HG02763 (cell line): ENCODE measurements around the gene IPO13.
A peak's percentile ranks its signal among the peaks of the same experiment; 100 is the strongest.

Experiments
- ATAC-seq: cut with Tn5 transposase; IDR thresholded peaks from one replicate; pipeline ENCODE4 v1.9.1; 2021; ENCODE audit warnings: mild to moderate bottlenecking, moderate library complexity; ENCODE audit not compliant: unreplicated experiment

The IPO13 gene, protein sequence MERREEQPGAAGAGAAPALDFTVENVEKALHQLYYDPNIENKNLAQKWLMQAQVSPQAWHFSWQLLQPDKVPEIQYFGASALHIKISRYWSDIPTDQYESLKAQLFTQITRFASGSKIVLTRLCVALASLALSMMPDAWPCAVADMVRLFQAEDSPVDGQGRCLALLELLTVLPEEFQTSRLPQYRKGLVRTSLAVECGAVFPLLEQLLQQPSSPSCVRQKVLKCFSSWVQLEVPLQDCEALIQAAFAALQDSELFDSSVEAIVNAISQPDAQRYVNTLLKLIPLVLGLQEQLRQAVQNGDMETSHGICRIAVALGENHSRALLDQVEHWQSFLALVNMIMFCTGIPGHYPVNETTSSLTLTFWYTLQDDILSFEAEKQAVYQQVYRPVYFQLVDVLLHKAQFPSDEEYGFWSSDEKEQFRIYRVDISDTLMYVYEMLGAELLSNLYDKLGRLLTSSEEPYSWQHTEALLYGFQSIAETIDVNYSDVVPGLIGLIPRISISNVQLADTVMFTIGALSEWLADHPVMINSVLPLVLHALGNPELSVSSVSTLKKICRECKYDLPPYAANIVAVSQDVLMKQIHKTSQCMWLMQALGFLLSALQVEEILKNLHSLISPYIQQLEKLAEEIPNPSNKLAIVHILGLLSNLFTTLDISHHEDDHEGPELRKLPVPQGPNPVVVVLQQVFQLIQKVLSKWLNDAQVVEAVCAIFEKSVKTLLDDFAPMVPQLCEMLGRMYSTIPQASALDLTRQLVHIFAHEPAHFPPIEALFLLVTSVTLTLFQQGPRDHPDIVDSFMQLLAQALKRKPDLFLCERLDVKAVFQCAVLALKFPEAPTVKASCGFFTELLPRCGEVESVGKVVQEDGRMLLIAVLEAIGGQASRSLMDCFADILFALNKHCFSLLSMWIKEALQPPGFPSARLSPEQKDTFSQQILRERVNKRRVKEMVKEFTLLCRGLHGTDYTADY

GRCh38 chr1:43946236-43947060 lies at the start of gene IPO13:
IPO13 (plus strand) TSS chr1:43946950; CDS start chr1:43947601, 651 bp downstream.
- ATAC-seq: peak; percentile 90

DNA sequence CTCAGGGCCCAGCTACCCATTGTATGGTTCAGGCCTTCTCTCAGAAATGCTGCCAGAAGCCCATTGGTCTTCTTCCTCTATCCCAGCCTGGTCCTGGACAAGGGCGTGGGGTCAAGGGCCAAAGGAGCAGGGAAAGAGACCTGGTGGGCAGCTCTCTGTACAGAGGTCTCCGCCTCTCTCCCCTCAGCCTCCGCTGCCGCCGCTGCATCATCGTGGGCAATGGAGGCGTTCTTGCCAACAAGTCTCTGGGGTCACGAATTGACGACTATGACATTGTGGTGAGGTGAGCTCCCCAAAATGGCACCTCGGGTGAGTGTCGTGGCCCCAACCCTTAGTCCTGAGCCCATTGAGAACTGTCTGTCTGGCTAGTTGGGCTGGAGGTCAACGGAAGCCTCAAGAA lies 47.8 kb upstream of the IPO13 start:
- no peak for ATAC-seq

DNA sequence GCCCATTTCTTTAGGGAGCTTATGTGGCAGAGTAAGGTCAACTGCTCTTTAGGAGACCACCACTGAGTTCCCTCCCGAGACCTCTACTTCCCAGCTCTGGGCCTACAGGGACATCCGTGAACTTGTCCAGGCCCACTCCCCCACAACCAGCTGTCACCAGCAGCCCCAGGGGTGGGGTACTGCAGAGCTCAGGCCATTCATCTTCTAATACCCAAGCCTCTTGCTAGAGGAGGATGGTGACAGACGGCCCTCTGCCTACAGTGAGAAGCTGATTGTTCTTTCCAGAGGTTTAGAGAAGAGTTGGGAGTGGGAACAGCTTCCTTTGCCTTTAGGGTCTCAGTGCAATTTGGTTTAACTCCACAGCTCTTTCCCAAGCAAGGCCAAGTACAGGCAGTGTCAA lies 46.4 kb upstream of the IPO13 start:
- no peak for ATAC-seq

DNA sequence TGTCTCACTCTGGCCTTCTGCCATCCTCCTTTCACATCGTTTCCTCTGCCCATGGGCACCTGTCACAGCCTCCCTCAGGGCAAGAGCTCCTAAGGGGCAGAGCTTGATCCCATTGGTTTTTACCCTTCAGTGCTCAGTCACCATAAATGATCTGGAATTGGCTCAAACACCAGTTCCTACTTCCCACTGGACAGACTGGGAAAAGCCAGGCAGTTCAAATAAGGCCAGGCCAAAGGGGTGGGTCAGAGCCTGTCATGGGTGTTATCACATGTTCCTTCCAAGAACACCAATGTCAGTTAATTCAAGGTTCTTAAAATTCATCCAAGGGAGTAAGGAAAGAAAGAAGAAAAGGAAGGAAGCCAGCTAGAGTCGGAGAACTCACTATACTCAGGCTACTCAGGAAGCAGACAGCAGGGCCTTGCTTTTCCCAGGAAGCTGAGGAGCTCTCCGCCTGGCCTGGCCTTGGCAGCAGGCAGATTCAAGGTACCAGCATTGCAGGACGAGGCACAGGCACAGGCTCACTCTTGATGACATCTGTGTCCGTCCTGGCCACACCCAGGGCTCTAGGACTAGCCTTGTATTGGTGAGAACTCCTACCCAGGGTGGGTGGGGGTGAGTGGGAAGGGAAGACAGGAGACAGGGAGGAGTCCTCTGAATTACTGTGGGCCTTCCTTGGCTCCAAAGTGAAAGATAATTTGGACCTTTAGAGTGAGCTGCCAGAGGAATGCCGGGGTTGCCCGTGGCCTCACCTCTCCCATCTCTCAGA lies 45.4 kb upstream of the IPO13 start:
- no peak for ATAC-seq

DNA sequence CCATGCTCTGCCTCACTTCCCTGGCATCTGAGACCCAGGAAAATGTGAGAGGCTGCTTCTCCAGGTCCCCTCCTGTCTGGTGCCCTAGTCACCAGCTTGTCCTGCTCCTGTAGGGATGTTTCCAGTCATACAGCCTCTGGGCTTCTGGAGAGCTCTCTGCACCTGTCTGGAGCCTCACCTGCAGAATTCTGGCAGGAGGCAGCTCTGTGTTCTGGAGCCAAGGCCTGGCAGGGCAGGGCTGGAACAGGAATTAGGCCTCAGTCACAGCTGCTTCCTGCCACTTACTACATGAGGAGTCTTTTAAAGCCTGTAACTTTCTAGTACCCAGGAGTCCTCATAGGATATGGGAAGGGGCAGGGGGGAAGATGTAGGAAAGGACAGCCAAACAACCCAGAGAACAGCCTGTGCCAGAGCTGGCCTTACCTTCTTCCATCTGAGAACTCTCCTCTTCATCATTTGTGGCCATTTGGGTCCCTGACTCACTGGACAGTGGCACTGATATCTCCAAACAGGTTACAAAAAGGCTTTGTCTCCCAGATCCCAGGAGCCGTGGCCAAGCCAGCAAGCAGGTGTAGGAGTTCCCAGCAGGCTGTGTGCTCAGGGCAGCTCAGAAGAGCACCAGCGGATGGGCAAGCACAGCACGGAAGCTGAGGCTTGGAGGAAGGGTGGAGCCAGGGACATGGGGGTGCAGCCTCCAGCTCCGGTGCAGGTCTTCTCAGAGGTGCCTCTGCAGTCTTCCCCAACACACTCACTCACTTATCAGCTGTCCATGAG lies 44.5 kb upstream of the IPO13 start:
- ATAC-seq: no peak

DNA sequence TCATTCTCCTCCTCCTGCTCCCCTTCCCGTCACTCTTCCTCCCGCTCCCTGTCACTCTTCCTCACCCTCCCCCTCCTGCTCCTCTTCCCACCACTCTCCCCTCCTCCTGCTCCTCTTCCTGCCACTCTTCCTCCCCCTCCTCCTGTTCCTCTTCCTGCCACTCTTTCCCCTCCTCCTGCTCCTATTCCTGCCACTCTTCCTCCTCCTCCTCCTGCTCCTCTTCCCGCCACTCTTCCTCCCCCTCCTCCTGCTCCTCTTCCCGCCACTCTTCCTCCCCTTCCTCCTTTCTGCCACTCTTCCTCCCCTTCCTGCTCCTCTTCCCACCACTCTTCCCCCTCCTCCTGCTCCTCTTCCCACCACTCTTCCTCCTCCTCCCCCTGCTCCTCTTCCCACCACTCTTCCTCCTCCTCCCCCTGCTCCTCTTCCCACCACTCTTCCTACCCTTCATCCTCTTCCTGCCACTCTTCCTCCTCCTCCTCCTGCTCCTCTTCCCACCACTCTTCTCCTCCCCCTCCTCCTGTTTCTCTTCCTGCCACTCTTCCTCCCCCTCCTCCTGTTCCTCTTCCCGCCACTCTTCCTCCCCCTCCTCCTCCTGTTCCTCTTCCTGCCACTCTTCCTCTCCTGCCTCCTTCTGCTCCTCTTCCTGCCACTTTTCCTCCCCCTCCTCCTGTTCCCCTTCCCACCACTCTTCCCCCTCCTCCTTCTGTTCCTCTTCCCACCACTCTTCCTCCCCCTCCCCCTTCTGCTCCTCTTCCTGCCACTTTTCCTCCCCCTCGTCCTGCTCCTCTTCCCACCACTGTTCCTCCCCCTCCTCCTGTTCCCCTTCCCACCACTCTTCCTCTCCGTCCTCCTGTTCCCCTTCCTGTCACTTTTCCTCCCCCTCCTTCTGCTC lies 41.8 kb upstream of the IPO13 start:
- ATAC-seq: no peak

DNA sequence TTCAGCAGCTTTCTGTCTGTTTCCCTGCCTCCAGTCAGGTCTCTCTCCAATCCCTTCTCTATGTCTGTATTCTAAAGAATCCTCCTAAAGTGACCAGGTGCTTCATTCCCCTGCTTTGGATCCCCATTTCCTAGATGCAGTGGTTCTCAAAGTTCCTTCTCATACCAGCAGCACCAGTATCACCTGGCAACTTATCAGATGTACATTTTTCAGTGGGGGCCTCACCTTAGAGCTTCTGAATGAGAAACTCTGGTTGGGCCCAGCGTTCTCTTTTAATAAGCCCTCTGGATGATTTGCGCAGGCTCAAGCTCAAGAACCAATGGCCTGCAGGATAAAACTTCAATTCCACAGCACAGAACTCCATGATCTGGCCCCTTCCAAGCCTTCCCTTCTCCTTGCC lies 38.5 kb upstream of the IPO13 start:
- no peak for ATAC-seq

GRCh38 chr1:43908858-43909257 lies 37.9 kb upstream of the IPO13 start:
- no peak for ATAC-seq

- no peak for ATAC-seq
Observed at GRCh38 chr1:43910343-43910742, 36.4 kb upstream of the IPO13 start.

DNA sequence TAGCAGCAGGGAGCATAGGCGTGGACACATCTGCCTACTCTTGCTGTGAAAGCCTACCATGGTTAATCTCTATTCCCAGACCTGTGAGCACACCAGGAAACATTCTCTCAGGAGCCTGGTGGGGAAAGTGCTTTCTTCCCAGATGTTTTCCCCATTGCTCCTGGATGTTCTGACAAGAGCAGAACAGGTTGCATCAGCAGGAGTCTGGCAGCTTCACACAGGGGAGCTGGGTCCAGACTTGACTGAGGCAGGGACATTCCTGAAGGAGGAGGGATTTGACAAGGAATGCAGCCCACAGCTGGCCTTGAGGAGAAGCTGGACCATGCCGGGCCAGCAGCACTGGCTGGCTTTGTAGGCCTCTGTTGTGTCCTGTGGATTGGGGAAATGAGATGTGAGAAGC lies 34.1 kb upstream of the IPO13 start:
- ATAC-seq: no peak

DNA sequence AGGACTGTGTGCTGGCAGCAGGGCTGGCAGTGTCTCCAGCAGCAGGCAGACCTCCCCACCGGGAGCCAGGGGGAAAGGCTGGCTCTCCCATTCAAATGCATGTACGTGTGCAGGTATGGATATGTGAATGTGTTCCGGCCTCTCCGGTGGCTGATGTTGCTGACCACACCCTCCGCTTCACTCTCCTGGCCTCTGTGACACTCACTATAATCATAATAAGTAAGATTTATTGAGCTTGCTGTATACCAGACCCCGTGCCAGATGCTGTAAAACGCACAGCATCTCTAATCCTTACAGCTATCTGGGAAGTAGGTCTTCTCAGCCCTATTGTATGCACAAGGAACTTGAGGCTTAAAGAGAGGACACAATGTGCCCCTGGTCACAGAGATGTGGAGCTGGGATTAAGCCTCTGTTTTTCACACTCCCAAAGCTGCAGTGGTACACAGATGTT lies 33.7 kb upstream of the IPO13 start:
- no peak for ATAC-seq

GRCh38 chr1:43913666-43914360 lies 32.9 kb upstream of the IPO13 start:
- ATAC-seq: no peak

DNA sequence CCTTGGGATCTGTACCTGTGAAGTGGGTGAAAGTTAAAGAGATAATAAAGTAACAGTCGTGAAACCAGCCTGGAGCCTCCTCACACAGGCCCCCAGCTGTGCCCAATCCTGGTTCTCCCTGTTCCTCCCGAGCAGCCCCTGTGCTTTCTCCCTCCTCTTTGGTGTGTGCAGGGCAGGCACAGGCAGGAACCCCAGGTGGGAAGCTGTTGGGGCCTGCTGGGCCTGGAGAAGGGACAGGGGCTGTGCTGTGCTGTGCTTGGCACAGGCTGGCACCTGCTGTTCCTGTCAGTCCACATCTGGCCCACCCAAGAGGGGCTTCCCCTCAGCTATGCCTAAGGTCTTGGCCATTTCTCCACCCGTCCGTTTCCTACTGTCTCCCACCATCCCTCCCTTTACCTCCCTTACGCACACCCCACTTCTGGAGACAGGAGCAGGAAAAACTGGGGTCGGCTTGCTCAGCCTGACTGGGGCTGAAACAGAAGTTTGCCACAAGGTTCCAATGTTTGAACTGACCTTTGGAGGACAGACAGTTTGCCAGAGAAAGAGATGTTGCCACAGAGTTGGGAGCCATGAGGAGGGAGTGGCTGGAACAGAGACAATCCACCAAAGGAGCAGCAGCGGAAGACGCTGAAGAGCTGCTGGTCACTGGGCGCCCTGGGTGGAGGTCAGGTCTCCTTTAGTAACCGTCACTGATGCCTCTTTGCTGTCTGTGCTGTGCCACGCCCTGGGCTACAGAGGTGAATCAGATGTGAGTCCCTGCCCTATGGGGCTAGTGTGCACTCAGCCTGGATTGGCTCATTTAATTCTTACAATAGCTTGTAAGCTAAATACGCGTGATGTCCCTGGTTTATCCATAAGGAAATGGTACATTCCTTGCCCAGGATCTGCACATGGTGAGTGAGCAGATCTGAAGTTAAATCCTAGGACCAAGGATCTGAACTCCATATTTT lies 31.9 kb upstream of the IPO13 start:
- no peak for ATAC-seq

DNA sequence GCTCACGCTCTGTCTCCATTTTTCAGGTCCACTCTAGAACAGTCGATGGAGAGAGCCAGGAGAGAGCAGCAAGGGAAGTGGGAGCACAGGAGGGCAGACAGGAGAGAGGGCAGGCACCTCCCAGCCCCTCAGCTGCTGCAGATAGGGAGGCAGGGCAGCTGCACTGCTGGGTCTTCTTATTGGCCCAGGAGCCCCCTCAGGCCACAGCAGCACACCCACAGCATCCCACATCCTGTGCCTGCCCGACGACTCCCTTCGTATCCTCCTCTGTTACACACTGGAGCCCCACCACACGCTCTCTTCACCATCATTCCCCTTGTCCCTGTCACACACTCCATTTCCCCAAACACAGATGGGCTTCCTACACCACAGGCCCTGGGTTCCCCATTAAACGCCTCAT lies 26.8 kb upstream of the IPO13 start:
- ATAC-seq: no peak

DNA sequence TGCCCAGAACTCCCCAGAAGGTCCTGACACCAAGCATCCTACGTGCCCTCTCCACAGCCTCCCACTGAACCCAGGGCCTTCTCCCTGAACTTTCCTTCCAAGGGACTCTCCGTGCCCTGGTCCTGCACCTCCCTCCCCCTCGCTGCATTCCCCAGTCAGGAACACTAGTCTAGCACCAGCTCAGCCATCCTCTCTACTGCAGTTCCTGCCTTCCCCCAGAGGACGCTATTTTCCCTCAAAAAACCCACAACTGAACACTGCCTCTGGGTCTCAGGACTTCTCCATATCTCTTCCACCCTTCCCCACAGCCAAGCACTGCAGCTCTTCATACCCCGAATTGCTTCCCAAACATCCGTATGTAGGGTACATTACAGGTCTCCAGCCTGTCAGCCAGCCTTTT lies 25.7 kb upstream of the IPO13 start:
- ATAC-seq: no peak

DNA sequence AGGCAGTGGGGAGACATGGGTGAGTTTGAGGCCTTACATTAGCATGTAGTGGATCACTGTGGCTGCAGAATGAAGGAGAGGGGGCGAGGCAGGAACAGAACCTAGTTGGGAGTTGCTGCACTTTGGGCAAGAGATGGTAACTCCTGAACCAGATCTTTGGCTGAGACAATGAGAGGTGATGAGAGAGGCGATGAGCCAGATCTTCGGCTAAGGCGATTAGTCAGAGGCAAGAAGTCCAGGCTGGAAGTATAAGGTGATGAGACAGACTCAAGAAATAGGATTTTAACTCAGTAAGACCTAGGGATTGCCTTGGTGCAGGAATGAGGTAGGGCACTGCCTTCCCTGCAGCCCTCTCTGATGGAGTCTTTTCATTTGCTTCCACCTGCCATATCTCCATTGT lies 22.2 kb upstream of the IPO13 start:
- ATAC-seq: no peak

GRCh38 chr1:43925846-43926245 lies 20.9 kb upstream of the IPO13 start:
- ATAC-seq: no peak
